Panc1 (cell line): ENCODE data around the gene KAT7. TPM values are rescaled to one million over a fixed set of nuclear protein-coding genes. Genes with fewer than 3 reads are reported as not detected.

Experiments used
- ATAC-seq: fragments of 200-7000 bp; cut with Tn5 transposase; 2 replicates; pipeline ENCODE4 v1.9.1; 2020; ENCODE audit warnings: mild to moderate bottlenecking, moderate library complexity
- Bru-seq: library from RNA; stranded (reverse); fragments of 400-500 nt; gene quantifications from one replicate; lab custom pipeline; 2021; lab: Mats Ljungman, UMichigan
- BruChase-seq, 2 experiments: library from RNA; stranded (reverse); fragments of 400-500 nt; gene quantifications; one replicate each; lab custom pipeline; 2021; lab: Mats Ljungman, UMichigan
- BruUV-seq: library from RNA; stranded (reverse); fragments of 400-500 nt; replicated peaks from 2 replicates; lab custom pipeline; 2021; lab: Mats Ljungman, UMichigan
- CTCF ChIA-PET: fragments of 300-600 bp; sonication (Branson Sonifier 250); formaldehyde crosslinking; loops from one replicate; lab custom pipeline; 2022; ENCODE audit warnings: antibody characterized with exemption; lab: Charles Lee
- POLR2A ChIA-PET: fragments of 300-600 bp; sonication (Branson Sonifier 250); formaldehyde crosslinking; loops from one replicate; lab custom pipeline; 2022; ENCODE audit warnings: antibody characterized with exemption; lab: Charles Lee
- DNase-seq: peaks from one replicate; pipeline ENCODE4 v3.0.0-alpha.2; 2010; ENCODE audit warnings: low read depth, low spot score
- H3K27ac ChIP-seq: 2 replicates; pipeline ENCODE4 v1.5.1; 2011; ENCODE audit warnings: mild to moderate bottlenecking, low read length, inconsistent platforms
- H3K27me3 ChIP-seq: fragments of 200-500 bp; sonication (Bioruptor generic); 2 replicates; pipeline ENCODE4 v1.6.0; 2014; ENCODE audit warnings: low read length, inconsistent platforms; ENCODE audit not compliant: control insufficient read depth, insufficient read depth
- H3K36me3 ChIP-seq: fragments of 200-500 bp; sonication (Bioruptor generic); 2 replicates; pipeline ENCODE4 v1.5.1; 2014; ENCODE audit warnings: inconsistent platforms, mild to moderate bottlenecking, low read length, moderate library complexity; ENCODE audit not compliant: control insufficient read depth, insufficient read depth
- H3K4me1 ChIP-seq: 2 replicates; pipeline ENCODE4 v1.5.1; 2011; ENCODE audit warnings: inconsistent platforms, mild to moderate bottlenecking, low read length, moderate library complexity; ENCODE audit not compliant: control insufficient read depth, insufficient read depth
- H3K4me3 ChIP-seq, 2 experiments: 2 replicates each; pipeline ENCODE4 v1.5.1; 2011 to 2012; ENCODE audit warnings: low read depth in 2 of 2, low read length in 2 of 2, mild to moderate bottlenecking in 2 of 2, inconsistent platforms in 1 of 2, moderate library complexity in 1 of 2
- H3K9me3 ChIP-seq: fragments of 200-500 bp; sonication (Bioruptor generic); 2 replicates; pipeline ENCODE4 v1.5.1; 2014; ENCODE audit warnings: low read depth, mild to moderate bottlenecking, inconsistent platforms, low read length, moderate library complexity; ENCODE audit not compliant: control insufficient read depth, insufficient read depth
- POLR2AphosphoS5 ChIP-seq: IDR thresholded peaks from 2 replicates; pipeline ENCODE4 v1.6.1; 2012; ENCODE audit warnings: mild to moderate bottlenecking, low read depth, low read length, moderate library complexity
- SIN3A ChIP-seq: IDR thresholded peaks from 2 replicates; pipeline ENCODE4 v1.6.1; 2012; ENCODE audit warnings: low read depth, mild to moderate bottlenecking, low read length, moderate library complexity, borderline replicate concordance; ENCODE audit not compliant: insufficient read depth
- TCF7L2 ChIP-seq: IDR thresholded peaks from 2 replicates; pipeline ENCODE4 v1.6.1; 2011; ENCODE audit warnings: mild to moderate bottlenecking, low read depth, low read length, inconsistent platforms
- in situ Hi-C: cut with HindIII; loops from 2 replicates; pipeline ENCODE4 v1.10.0; 2016; ENCODE audit warnings: low sequenced_read_pairs, low pct_unique_long_range_greater_than_20kb
- intact Hi-C: fragments of 100-400 bp; cut with micrococcal nuclease; formaldehyde crosslinking; loops from one replicate; pipeline ENCODE4 v1.10.0; 2022; ENCODE audit not compliant: unreplicated experiment
- long read RNA-seq: library from polyadenylated mRNA; unstranded; transcript quantifications from one replicate; pipeline ENCODE4 v2.0.0, GENCODE V29; 2021; ENCODE audit not compliant: unreplicated experiment
- polyA plus RNA-seq: library from polyadenylated mRNA; unstranded; fragments of >200 nt; gene quantifications from one replicate; pipeline ENCODE4 v1.2.1, GENCODE V29; 2012; ENCODE audit warnings: missing spikeins; ENCODE audit not compliant: insufficient read length
- total RNA-seq: library from RNA; stranded (reverse); gene quantifications from one replicate; pipeline ENCODE4 v1.2.1, GENCODE V29; 2021; ENCODE audit not compliant: unreplicated experiment
- TF ChIP-seq, protein P1 (sequence below), 2 experiments: IDR thresholded peaks; 2 replicates each; pipeline ENCODE4 v1.6.1; 2011 to 2012; ENCODE audit warnings: low read depth in 2 of 2, control low read depth in 1 of 2, low read length in 1 of 2, mild to moderate bottlenecking in 1 of 2, moderate library complexity in 1 of 2; ENCODE audit not compliant: insufficient read depth in 1 of 2
- TF ChIP-seq, protein P2 (sequence below): fragments of 450-650 bp; IDR thresholded peaks from 2 replicates; pipeline ENCODE4 v1.5.1; 2017; ENCODE audit warnings: mild to moderate bottlenecking

Gene KAT7
- 69.0 TPM for total RNA-seq
- polyA plus RNA-seq = 25.1 TPM
- percentile 94 among the genes with signal in this experiment for Bru-seq, nascent RNA
- percentile 91 among the genes with signal in this experiment for BruChase-seq, experiment 1, labeled RNA remaining after a 2-hour chase
- BruChase-seq, experiment 2, labeled RNA remaining after a 6-hour chase = percentile 79 among the genes with signal in this experiment
- long read RNA-seq, full-length matches to known transcripts = 54 of 82 reads
- long read RNA-seq, partial matches to known transcripts = 11 of 82 reads
- long read RNA-seq, other reads (novel, unspliced or antisense) = 17 of 82 reads

DNA sequence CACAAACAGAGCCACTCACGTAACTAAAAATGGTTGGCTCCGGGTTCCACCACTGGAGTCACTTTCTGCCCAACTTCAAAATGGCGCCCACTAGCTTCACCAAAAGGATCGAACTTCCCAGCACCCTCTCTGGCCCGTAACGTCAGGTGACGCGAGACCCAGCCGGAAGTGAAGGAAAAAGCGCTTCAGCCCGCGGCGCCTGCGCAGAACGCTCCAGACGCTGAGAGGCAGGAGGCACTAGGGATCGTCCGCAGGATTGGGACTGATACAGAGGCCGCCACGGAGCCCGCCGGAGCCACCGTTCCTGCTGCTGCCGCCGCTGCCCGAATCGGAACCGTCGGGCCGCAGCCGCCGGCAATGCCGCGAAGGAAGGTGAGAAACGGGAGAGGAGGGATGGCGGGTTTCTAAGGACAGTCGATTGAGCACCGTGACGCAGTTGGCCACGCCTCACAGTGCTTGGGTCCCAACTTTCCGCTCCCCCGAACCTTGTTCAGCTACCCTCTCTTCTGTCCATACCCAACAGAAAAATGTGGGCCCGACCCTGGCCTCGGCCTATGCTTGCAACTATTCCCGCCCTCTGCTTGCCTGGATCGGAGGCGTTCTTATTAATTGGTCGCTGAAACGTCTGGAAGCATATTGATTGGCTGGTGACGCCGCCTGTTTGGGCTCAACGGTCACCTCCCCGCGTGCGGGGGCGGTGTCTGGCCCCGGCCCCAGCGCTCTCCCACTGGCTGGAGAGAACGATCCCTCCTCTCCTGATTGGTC is at the start of gene KAT7:
KAT7 (plus strand) TSS at position 204 of the 765 bp plus-strand sequence; CDS start at position 358, 154 bp downstream.
- ATAC-seq (peak; percentile 96), DNase-seq (peak; percentile 93)
- Histone ChIP-seq H3K9me3 (no peaks in the 10 kb centered on the region), H3K4me1 (peaks cover 18% of the 10 kb centered on the region), H3K4me3 (peak within 1 kb of the TSS; percentile 92 to 98), H3K27me3 (no peaks in the 10 kb centered on the region), H3K36me3 (peaks cover 16% of the 10 kb centered on the region), H3K27ac (peak within 1 kb of the TSS; percentile 98)
- intact Hi-C loops = no loop called here
- POLR2A ChIA-PET = interaction anchor here (0.9 to 1.0 kb wide), 3 partner anchors 15 to 42 kb away, joined by 3 read pairs; partner anchors contain the start of gene FAM117A
- in situ Hi-C loops = no loop called here
- BruUV-seq = no TSS peak
- peak; percentile 98 for TF ChIP-seq POLR2AphosphoS5
- TF ChIP-seq, protein P1, sequence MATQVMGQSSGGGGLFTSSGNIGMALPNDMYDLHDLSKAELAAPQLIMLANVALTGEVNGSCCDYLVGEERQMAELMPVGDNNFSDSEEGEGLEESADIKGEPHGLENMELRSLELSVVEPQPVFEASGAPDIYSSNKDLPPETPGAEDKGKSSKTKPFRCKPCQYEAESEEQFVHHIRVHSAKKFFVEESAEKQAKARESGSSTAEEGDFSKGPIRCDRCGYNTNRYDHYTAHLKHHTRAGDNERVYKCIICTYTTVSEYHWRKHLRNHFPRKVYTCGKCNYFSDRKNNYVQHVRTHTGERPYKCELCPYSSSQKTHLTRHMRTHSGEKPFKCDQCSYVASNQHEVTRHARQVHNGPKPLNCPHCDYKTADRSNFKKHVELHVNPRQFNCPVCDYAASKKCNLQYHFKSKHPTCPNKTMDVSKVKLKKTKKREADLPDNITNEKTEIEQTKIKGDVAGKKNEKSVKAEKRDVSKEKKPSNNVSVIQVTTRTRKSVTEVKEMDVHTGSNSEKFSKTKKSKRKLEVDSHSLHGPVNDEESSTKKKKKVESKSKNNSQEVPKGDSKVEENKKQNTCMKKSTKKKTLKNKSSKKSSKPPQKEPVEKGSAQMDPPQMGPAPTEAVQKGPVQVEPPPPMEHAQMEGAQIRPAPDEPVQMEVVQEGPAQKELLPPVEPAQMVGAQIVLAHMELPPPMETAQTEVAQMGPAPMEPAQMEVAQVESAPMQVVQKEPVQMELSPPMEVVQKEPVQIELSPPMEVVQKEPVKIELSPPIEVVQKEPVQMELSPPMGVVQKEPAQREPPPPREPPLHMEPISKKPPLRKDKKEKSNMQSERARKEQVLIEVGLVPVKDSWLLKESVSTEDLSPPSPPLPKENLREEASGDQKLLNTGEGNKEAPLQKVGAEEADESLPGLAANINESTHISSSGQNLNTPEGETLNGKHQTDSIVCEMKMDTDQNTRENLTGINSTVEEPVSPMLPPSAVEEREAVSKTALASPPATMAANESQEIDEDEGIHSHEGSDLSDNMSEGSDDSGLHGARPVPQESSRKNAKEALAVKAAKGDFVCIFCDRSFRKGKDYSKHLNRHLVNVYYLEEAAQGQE (IDR thresholded peaks at IDR 0.05; ENCODE audit: insufficient read depth in 1 of 2, low read depth in 2 of 2, low read length in 1 of 2) = 0 out of 4 replicates have a peak, but pooled peaks have one; percentile 26 to 37
- TF ChIP-seq SIN3A = peak; percentile 82
- peak; percentile 54; the same call in 1 of the 2 replicates for TF ChIP-seq TCF7L2
- TF ChIP-seq, protein P2, sequence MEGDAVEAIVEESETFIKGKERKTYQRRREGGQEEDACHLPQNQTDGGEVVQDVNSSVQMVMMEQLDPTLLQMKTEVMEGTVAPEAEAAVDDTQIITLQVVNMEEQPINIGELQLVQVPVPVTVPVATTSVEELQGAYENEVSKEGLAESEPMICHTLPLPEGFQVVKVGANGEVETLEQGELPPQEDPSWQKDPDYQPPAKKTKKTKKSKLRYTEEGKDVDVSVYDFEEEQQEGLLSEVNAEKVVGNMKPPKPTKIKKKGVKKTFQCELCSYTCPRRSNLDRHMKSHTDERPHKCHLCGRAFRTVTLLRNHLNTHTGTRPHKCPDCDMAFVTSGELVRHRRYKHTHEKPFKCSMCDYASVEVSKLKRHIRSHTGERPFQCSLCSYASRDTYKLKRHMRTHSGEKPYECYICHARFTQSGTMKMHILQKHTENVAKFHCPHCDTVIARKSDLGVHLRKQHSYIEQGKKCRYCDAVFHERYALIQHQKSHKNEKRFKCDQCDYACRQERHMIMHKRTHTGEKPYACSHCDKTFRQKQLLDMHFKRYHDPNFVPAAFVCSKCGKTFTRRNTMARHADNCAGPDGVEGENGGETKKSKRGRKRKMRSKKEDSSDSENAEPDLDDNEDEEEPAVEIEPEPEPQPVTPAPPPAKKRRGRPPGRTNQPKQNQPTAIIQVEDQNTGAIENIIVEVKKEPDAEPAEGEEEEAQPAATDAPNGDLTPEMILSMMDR = no peak
- CTCF ChIA-PET = interaction anchor here (0.6 kb wide), 1 partner anchor 15 kb away, joined by 3 read pairs; no protein-coding TSS in a partner anchor

DNA sequence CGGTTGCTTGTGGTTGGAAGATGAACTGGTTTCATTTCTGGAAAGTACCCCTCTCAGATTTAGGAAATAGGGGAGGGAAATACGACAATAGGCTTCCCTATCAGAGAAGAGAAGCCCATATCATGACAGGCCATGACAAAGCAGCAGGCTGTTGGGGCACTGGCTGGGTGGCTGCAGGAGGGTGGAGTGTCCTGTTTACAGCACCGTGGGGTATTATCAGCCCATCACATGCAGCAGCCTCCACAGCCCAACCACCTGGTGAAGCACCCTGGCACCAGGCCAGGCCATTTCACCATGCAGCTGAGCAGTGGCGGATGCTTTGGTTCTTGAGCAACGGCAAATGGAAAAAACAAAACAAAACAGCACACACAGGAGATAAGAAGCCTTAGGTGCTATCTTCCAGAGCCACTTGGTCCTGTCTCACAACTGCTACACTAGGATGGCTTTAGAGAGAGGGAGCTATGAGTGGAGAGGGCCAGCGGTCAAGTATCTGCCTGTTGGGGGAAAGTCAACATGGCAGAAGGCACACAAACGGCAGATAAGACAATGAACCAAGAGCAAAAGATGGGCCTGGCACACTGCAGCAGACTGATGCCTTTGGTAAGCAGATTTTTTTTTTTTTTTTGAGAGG is 48.7 kb upstream of the KAT7 start:
- Histone ChIP-seq H3K9me3 (no peaks in the 10 kb centered on the region), H3K27ac (no peak overlapping the region), H3K36me3 (no peaks in the 10 kb centered on the region), H3K4me1 (no peaks in the 10 kb centered on the region), H3K27me3 (peaks cover 4% of the 10 kb centered on the region; the same call in 1 of the 2 replicates), H3K4me3 (no peak overlapping the region)
- in situ Hi-C loops (no loop called here), intact Hi-C loops (no loop called here)
- POLR2A ChIA-PET = no interaction called here
- DNase-seq = no peak
- BruUV-seq = no TSS peak
- TF ChIP-seq, protein P1 (IDR thresholded peaks at IDR 0.05; ENCODE audit: insufficient read depth in 1 of 2, low read depth in 2 of 2, low read length in 1 of 2) = no peak
- no peak for TF ChIP-seq SIN3A
- TF ChIP-seq TCF7L2 = no peak
- no peak for TF ChIP-seq POLR2AphosphoS5
- TF ChIP-seq, protein P2 = no peak
- ATAC-seq = no peak
- CTCF ChIA-PET = no interaction called here
